Measurements from ENCODE around the gene ZBTB12. TPM values are rescaled to one million over a fixed set of nuclear protein-coding genes. Genes with fewer than 3 reads are reported as not detected.

ZBTB12 gene
- total RNA-seq, 1 donor from 2014 or later = 2.2 TPM

DNA sequence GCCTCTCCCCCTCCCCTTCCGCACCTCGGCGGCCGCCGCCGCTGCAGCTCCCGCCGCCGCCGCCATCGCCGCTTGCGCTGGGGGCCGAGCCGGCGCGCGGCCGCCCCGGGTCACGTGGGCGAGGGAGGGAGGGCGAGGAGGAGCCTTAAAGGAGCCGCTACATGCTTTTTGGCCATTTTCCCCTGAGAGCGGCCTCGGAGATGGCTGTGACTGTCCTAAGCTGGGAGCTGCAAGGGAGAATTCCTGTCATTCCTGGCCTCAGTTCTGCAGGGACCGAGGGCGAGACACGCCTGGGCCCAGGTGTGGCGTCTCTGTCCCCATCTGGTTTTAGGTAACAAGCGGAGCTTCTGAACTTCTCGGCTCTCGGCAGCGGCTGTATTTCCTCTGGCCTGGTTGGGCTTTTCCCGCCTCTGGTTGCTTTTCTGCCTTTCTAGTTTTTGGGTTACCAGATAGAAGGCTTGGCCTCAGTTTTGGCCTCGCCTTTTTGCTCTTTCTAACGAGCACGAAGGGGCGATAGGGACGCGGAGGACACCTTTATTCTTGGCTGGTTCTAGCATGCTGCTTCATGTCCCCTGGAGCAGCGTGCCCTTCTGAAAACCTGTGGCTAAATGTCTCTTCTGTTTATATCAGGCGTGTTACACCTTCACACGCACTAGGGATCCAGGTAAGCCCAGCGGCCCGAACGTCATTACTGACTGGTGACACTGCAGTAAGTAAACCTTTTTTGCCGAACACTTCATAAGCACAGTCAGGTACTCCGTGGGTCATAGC is 4.1 kb downstream of the ZBTB12 start, which contains the start of gene EHMT2:
EHMT2 (minus strand) TSS at position 87 of the 771 bp plus-strand sequence; CDS start at position 66, 21 bp downstream.
- intact Hi-C loops (cut with micrococcal nuclease) = loop anchor here (1.0 to 5.0 kb wide), 16 partner anchors 34 to 1280 kb away; partner anchors contain the start of genes ABHD16A, ATF6B, BAG6 and DXO

DNA sequence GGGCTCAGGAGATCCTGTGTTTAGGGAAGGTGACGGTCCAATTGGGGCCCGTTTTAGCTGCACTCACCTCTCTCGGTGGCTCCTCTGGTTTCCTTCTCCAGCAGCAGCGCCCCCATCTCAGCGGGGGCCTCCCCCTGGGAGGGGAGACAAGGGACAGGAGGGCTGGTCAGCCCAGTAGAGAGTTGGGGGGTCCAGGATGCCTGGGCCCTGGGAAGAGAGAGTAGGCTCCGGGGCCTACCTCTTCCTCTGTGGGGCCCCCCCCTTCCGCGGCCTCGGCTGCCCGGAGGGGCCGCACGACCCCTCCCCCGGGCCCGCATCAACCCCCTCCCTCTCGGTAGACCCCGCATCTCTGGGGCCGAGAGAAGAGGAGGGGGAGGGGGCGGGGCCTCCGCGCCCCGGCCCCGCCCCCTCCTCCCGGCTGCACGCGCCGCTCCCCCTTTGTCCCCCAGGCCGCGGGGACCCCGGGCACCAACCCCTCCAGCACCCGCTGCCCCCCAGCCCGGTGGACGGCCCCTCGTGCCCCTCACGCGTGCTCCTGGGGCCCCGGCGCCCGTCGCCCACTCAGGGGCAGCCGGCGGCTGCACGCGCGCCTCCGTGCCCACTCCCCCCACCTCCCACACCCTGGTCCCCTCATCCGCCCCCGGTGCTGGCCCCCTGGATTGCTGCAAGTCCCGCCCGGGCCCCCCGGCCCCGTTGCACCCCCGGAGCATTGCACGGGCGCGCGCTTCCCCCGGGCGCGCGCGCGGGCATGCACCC is 4.9 kb downstream of the ZBTB12 start:
- intact Hi-C loops (cut with micrococcal nuclease) = loop anchor here (1.0 to 5.0 kb wide), 9 partner anchors 34 to 1280 kb away; partner anchors contain the start of genes ABHD16A, GPSM3, MRPS18B and PBX2

DNA sequence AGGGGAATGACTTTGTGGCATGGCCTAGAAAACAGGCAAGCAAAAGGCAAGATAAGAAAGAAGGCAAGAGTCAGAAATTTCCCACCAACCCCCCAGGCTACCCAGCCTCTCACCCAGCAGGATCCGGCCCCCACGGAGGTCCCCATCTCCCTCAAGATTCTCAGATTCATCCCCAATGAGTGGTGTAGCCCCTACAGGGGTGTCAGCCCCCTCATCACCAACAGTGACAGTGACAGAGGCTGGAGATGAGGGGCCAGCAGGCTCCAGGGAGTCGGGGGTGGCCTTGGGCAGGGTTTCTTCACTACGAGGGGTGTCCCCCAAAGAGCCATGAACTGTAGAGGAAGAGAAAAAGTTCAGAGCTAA is 5.4 kb downstream of the ZBTB12 start:
- intact Hi-C loops (cut with micrococcal nuclease) = loop anchor here (5.0 kb wide), 4 partner anchors 296 to 1279 kb away; partner anchors contain the start of genes GPSM3, MRPS18B, PBX2 and PPP1R10

DNA sequence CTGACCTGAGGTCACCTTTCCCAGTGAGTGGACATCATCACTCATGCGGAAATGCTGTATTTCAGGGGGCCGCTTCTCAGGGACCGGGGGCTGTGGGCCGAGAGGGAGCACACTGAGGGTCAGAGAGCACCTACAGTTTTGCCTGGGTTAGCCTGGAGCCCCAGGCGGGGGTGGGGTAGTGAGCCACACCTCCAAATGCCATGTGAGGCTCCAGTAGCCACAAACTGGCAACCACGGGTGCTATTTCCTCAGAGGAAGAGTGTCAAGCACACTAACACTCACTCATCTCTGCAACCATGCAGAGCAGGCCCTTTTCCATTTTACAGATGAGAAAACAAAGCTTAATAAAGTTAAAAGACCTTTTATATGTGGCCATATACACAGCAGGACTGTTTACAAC is 9.1 kb downstream of the ZBTB12 start:
- intact Hi-C loops (cut with micrococcal nuclease) = no loop called here

DNA sequence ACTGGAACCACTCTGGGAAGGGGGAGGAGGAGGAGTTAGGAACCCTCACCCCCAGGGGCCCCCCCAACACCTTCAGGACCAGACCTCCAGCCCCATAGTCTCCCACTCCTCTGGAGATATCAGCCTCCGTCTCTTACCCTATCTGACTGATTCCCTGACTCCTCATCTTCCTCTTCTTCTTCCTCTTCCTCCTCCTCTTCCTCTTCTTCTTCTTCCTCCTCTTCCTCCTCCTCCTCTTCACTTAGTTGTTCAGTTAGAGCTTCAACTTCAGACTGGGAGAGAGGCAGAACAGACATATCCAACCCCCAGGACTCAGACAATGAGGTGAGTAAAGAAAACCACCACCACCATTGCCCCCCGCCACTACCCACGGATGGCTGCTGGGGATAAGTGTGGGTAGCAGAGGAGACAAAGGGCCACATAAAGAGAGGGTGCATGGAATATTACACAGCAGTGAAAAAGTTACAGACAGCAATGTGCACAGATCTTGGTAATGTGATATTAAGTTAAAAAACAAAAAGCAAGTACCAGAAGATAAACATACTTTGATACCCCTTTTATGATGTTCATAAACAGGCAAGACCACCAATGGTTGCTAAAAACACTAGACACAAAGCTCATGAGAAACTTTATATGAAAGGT is 12.4 kb downstream of the ZBTB12 start:
- intact Hi-C loops (cut with micrococcal nuclease) = no loop called here

DNA sequence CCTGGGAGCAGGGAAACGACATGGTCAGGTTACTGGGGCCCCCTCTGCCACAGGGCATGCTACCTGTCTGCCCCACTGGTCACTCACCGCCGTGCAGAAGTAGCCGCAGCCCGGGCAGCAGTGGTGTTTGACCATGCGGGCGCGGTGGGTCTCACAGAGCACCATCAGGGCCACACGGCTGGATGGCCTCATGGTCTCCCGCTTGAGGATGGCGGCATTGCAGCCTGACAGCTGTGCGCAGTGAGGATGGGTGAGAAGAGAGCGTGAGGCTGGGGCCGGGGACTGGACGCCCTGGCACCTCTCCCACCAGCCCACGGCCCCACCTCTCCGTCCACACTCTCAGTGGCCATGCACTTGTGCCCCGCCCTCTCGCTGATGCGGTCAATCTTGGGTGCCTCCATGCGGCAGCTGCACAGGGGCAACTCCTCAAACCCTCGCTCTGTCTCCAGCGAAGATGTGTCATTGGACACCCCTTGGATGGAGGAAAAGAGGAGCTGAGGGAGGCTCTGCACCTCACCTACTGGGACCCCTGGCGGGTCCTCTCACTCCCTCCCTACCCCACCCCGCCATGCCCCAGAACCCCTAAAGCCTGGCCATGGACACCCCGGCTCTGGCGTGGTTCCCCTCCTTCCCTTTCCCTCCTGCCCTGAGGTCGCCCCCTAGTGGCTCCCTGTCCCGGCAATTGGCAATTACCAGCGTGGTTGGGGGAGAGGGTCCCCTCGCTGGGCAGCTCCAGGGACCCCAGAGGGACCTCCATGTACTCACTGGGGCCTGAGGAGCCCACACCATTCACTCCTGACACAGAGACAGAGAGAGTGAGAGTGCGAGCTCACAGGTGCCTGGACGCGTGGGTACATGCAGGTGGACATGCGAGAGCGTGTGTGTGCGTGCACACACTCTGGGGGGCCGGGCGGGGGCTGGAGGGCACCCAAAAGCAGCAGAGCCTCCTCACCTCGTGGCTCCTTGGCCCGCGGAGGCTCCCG is 13.3 kb downstream of the ZBTB12 start:
- intact Hi-C loops (cut with micrococcal nuclease) = no loop called here

DNA sequence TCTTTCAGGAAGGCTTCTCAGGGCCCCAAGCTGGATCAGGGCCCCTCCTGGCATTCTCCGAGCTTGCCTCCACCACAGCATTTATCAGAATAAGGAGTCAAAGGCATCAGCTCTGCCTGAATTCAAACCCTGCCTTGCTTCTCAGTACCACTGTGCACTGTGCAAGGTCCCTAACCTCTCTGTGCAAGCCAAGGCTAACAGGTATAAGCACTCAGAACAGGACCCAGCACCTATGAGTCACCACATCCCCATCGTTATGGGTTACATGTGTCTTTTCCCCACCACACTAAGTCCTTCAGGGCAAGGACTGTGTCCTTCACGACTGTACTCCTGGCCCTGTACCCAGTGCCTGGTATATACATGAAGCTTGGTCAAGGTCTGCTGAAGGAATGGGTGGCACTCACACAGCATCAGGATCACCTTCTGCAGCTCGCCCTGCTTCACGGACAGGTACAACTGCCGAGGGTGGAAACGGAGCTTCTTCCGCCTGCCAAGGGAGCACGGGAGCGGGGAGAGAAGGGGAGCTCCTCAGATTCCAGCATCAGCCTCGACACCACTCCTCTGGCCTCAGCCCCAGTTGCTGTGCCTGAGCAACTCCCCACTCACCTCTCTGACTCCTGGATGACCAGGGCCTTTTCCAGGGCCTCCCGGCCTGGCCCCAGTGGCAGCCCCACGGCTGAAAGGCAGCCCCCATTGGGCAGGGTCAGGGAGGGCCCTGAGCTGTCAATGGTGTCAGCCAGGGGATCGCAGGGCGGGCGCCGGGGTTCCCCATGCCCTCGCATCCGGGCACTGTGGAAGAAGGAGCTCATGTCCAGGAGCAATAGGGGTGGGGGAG is 14.5 kb downstream of the ZBTB12 start:
- intact Hi-C loops (cut with micrococcal nuclease) = no loop called here

DNA sequence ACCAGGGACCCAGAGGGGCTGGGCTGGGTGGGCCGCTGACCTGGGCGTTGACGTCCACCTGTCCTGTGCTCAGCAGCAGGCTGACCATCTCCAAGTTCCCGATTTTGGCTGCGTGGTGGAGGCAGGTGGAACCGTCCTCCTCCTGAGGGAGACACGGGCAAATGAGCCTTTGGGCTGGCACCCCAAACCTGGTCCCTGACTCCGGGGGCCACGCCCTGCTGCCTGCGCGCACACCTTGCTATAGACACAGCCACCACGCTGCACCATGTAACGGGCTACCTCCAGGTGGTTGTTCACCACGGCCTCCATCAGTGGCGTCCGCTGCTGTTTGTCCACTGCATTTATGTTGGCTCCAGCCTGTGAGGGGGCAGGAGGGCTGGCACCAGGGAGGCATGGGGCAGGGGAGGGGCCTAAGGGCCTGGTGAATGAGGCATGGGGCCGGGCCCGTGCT is 15.3 kb downstream of the ZBTB12 start:
- intact Hi-C loops (cut with micrococcal nuclease) = no loop called here

DNA sequence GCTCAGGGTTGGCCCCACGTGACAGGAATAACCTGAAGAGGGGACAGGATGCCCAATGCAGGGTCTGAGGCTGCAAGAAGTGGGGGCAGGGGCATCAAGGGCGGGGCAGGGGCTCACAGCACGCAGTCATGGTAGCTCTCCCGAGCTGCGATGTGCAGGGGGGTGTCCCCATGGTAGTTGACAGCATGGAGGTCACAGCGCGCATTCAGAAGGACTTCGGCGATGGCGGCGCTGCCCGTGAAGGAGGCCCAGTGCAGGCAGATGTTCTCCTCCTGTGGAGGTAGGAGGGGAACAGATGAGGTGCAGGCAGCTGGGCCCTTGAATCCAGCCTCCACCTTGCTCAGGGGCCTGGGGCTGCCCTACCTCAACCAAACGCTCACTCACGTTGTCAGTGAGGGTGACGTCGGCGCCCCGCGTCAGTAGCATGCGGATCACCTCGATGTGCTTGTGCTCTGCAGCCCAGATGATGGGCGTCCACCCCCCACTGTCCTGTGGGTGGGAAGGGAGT is 17.3 kb downstream of the ZBTB12 start:
- intact Hi-C loops (cut with micrococcal nuclease) = no loop called here

DNA sequence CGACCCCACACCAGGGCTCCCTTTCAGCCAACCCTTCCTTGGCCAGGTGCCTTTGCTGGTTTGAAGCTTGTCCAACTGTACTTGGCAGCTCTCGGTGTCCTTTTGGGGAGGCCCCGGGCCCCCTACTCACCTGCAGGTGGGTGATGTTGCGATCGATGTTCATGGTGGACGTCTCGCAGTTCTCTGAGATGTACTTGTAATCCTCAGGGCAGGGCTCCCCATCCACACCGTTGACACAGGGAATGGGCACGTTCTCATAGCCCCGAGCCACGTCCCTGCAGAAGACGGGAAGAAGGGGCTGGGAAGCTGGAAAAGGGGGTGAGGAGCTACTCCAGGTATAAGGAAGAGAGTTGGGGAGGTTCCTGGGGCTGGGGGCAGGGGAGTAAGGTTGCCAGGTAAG is 18.2 kb downstream of the ZBTB12 start:
- intact Hi-C loops (cut with micrococcal nuclease) = no loop called here

DNA sequence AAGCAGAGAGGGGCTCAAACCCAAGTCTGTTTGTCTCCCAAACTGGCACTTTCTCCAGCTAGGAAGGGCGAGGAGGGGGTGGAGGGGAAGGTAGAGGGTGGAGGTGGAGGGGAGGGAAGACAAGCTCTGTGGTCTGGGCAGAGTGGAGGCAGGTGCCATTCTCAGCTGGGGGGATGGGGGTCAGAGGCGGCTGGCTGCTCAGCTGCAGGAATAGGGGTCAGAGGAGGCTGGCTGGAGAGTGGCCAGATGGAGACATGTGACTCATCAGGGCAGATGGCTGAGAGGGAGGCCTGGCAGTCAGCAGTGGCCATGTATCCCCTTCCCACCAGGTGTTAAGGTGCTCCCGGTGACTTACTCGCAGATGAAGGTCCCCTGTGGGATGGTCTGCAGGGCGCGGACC is 19.5 kb downstream of the ZBTB12 start:
- intact Hi-C loops (cut with micrococcal nuclease) = no loop called here

DNA sequence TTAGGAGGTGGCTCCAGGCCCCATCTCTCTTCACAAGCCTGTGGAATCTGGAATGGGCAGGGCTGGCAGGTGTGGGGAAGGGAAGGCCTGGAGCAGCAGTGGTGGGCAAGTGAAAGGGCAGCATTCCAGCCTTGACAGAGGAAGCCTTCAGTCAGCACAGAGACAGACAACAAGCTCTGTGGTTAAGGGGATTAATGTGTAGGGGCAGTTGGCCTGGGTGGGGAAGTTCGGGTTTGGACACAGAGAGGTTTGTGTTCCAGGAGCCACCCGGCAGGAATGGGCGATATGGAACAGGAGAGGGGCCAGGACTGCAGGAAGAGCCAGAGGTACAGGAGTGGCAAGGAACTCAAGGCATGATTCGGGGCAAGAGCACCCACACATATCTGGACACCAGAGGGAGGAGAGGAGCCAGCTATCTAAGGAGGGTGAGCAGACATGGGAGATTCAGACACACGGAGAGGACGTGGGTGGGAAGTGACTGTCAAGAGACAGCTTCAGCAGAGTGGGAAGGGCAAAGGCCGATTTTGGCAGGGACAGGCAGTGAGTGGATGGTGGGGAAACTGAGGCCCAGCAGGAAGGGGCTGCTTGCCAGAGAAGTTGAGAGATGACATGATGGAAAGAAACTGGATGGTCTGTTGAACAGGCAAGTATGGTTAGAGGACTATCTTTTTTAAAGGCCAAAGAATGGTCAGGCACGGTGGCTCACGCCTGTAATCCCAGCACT is 20.6 kb downstream of the ZBTB12 start:
- intact Hi-C loops (cut with micrococcal nuclease) = no loop called here

DNA sequence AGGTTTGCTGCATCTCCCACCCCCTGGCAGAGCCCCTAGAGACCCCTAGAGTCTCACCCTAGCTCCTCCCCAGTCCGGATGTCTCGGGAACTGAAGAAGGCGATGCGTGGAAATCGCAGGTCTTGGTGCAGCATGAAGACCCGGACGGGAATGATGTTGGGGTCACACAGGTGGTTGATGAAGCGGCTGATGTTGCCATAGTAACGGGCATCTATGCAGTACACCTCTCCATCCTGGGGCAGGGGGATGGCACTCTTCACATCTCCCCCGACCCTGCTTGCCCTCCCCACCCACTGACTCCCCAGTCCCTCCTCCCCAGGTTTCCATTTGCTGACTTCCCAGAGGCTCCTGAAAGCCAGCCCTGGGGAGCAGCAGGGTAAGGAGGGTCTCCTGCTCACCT is 21.3 kb downstream of the ZBTB12 start:
- intact Hi-C loops (cut with micrococcal nuclease) = no loop called here

DNA sequence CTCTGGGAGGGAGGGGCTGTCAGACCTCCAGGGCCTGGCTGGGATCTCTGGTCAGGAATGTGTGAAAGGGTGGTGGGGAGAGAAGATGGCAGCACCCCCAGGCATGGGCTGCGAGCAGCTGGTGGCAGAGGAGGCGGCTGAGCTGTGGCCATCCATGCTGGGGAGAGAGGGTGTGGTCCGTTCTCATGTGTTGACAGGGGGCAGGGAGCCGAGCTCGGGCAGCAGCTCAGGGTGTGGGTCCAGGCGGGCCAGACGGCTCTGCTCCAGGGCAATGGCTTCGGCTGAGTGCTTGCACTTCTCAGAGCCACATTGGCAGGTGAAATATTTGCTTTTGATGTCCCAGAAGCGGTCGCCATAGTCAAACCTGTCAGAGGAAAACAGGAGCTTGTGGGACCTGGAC is 22.0 kb downstream of the ZBTB12 start:
- intact Hi-C loops (cut with micrococcal nuclease) = no loop called here

DNA sequence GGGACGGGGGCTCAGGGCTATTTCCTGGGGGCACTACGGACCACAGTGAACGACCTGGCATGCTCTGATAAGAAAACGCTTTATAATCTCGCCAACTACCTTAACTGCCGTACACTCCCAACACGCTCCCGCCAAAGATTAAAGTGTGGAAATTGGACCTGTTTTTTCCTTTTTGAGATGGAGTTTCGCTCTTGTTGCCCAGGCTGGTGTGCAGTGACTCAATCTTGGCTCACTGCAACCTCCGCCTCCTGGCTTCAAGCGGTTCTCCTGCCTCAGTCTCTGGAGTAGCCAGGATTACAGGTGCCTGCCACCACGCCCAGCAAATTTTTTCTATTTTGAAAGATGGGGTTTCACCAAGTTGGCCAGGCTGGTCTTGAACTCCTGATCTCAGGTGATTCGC is 22.7 kb downstream of the ZBTB12 start:
- intact Hi-C loops (cut with micrococcal nuclease) = no loop called here

DNA sequence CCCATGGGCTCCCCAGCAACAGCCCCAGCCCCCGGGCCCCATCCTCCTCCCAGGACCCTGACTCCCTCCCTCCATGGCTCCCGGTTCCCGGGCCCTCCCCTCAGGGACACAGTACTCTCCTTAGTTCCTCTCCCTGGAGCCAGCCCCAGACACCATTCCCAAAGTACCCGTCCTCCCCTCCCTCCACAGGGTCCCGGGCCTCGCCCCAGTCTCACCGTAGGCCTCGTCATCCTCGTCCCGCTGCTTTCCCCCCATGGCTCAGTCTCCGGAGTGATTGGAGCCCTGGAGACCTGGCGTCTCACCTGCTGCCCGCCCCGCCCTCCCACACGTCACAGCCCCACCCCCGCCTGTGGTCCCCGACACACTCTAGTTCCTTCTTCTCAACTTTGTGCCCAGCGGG is 23.2 kb downstream of the ZBTB12 start, which contains the start of gene SLC44A4:
SLC44A4 (minus strand) TSS at position 272 of the 400 bp plus-strand sequence; CDS start at position 255, 17 bp downstream.
- intact Hi-C loops (cut with micrococcal nuclease) = no loop called here

DNA sequence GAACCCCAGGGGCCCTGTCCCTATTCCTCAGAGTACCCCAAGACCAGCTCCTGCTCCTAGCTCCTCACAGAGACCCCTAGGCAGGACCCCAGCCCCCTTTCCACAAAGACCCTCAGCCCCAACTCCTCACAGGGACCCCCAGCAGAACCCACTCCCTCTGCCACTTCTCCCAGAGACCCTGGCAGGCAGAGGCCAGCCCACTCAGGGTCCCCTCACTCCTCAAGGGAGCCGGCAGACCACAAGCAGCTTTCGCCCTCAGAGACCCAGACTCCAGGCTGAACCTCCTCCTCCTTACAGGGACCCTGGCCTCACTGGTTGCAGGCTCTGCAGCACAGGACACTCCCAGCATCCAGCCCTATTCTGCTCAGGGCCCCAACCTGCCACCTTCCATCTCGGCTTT is 23.7 kb downstream of the ZBTB12 start:
- intact Hi-C loops (cut with micrococcal nuclease) = no loop called here

DNA sequence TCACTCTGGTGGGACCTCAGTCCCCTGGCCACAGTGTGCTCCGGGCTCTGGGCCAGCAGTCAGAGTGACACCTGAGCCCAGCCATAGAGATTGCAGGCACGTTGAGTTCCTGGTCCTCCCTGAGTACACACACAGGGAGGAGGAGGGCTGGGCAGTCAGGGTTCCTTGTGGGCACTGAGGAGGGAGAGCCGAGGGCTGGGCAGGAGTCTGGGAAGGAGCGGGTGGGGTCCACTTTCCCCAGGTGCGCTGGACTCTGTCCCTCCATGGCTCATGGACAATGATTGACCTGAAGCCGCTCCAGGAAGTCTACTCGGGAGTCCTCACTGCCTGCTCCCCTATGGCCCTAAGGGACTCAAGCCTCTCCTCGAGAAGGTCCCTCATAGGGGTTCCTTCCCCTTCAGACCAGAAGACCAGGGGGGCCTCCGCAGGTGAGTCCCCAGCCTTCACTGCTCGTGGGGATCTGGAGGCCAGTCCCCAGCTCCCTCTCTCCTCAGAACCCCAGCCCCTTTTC is 24.2 kb downstream of the ZBTB12 start:
- intact Hi-C loops (cut with micrococcal nuclease) = no loop called here
